MCF 10A (cell line): ENCODE results near the gene CDCA7L. TPM values are rescaled to one million over a fixed set of nuclear protein-coding genes. Genes with fewer than 3 reads are reported as not detected.

Experiments
- BruUV-seq: library from RNA; stranded (reverse); fragments of 400-500 nt; replicated peaks from 2 replicates; lab custom pipeline; 2021; lab: Mats Ljungman, UMichigan
- CTCF ChIA-PET: fragments of 300-600 bp; sonication (Branson Sonifier 250); formaldehyde crosslinking; extraction: SDS; loops from one replicate; lab custom pipeline; 2021; ENCODE audit warnings: antibody characterized with exemption, inconsistent platforms; lab: Yijun Ruan, JAX
- POLR2A ChIA-PET: fragments of 300-600, 350-650 bp; sonication (Branson Sonifier 250); formaldehyde crosslinking; extraction: SDS; loops from one replicate; lab custom pipeline; 2020; ENCODE audit warnings: antibody characterized with exemption, inconsistent platforms; lab: Yijun Ruan, JAX
- DNase-seq: peaks from one replicate; pipeline ENCODE4 v3.0.0-alpha.2; 2018; ENCODE audit not compliant: unreplicated experiment
- H3K27ac Mint-ChIP-seq: one replicate; pipeline ENCODE4 v1.8.0; 2022; ENCODE audit warnings: mild to moderate bottlenecking, low read depth, mixed read lengths; ENCODE audit not compliant: unreplicated experiment
- H3K27me3 Mint-ChIP-seq: one replicate; pipeline ENCODE4 v1.8.0; 2022; ENCODE audit warnings: mixed read lengths; ENCODE audit not compliant: insufficient read depth, unreplicated experiment
- H3K36me3 Mint-ChIP-seq: one replicate; pipeline ENCODE4 v1.8.0; 2022; ENCODE audit warnings: mild to moderate bottlenecking, moderate library complexity, mixed read lengths; ENCODE audit not compliant: insufficient read depth, unreplicated experiment
- H3K4me1 Mint-ChIP-seq: one replicate; pipeline ENCODE4 v1.8.0; 2022; ENCODE audit warnings: mixed read lengths; ENCODE audit not compliant: insufficient read depth, unreplicated experiment
- H3K4me3 Mint-ChIP-seq: one replicate; pipeline ENCODE4 v1.8.0; 2022; ENCODE audit warnings: mild to moderate bottlenecking, moderate library complexity, mixed read lengths; ENCODE audit not compliant: unreplicated experiment
- H3K9me3 Mint-ChIP-seq: one replicate; pipeline ENCODE4 v1.8.0; 2022; ENCODE audit warnings: mixed read lengths; ENCODE audit not compliant: unreplicated experiment
- intact Hi-C: fragments of 100-400 bp; cut with micrococcal nuclease; formaldehyde crosslinking; loops from 2 replicates; pipeline ENCODE4 v1.14.1; 2022
- total RNA-seq: library from RNA; stranded (reverse); gene quantifications from 2 replicates; pipeline ENCODE4 v1.2.3, GENCODE V29; 2022
- TF ChIP-seq, protein P1 (sequence below): fragments of 200-600 bp; IDR thresholded peaks from one replicate; pipeline ENCODE4 v1.8.0; 2022; ENCODE audit warnings: antibody characterized with exemption, mild to moderate bottlenecking; ENCODE audit not compliant: unreplicated experiment

The CDCA7L gene
- total RNA-seq, 1 experiment from 2014 or later: 43.6 TPM

GRCh38 chr7:21869785-21870402, 75.8 kb downstream of the CDCA7L start:
- TF ChIP-seq, protein P1, sequence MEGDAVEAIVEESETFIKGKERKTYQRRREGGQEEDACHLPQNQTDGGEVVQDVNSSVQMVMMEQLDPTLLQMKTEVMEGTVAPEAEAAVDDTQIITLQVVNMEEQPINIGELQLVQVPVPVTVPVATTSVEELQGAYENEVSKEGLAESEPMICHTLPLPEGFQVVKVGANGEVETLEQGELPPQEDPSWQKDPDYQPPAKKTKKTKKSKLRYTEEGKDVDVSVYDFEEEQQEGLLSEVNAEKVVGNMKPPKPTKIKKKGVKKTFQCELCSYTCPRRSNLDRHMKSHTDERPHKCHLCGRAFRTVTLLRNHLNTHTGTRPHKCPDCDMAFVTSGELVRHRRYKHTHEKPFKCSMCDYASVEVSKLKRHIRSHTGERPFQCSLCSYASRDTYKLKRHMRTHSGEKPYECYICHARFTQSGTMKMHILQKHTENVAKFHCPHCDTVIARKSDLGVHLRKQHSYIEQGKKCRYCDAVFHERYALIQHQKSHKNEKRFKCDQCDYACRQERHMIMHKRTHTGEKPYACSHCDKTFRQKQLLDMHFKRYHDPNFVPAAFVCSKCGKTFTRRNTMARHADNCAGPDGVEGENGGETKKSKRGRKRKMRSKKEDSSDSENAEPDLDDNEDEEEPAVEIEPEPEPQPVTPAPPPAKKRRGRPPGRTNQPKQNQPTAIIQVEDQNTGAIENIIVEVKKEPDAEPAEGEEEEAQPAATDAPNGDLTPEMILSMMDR: no peak
- Mint-ChIP-seq H3K36me3 (no peaks in the 10 kb centered on the region), H3K27me3 (no peaks in the 10 kb centered on the region), H3K27ac (no peak overlapping the region), H3K4me3 (no peak overlapping the region), H3K4me1 (no peaks in the 10 kb centered on the region), H3K9me3 (no peaks in the 10 kb centered on the region)
- CTCF ChIA-PET: interaction anchor here (0.7 to 0.8 kb wide), 2 partner anchors 124 to 620 kb away, joined by 3 to 4 read pairs; no protein-coding TSS in a partner anchor
- BruUV-seq: no TSS peak
- intact Hi-C loops: no loop called here
- no peak for DNase-seq
- POLR2A ChIA-PET: interaction anchor here (0.6 kb wide), 1 partner anchor 8 kb away, joined by 3 read pairs; no protein-coding TSS in a partner anchor

GRCh38 chr7:21868576-21868850, 77.2 kb downstream of the CDCA7L start:
- Mint-ChIP-seq H3K9me3 (no peaks in the 10 kb centered on the region), H3K36me3 (no peaks in the 10 kb centered on the region), H3K27me3 (no peaks in the 10 kb centered on the region), H3K4me3 (no peak overlapping the region), H3K27ac (no peak overlapping the region), H3K4me1 (no peaks in the 10 kb centered on the region)
- no peak for DNase-seq
- ChIA-PET CTCF (interaction anchor here (0.7 kb wide), 1 partner anchor 71 kb away, joined by 3 read pairs; no protein-coding TSS in a partner anchor), POLR2A (no interaction called here)
- TF ChIP-seq, protein P1: no peak
- intact Hi-C loops: no loop called here
- no TSS peak for BruUV-seq

- no peaks in the 10 kb centered on the region for H3K4me1 Mint-ChIP-seq
- ChIA-PET CTCF (interaction anchor here (0.7 kb wide), 1 partner anchor 70 kb away, joined by 3 read pairs; no protein-coding TSS in a partner anchor), POLR2A (no interaction called here)
- H3K4me3 Mint-ChIP-seq: no peak overlapping the region
- TF ChIP-seq, protein P1: no peak
- H3K27ac Mint-ChIP-seq: no peak overlapping the region
- no peak for DNase-seq
- intact Hi-C loops: no loop called here
- no peaks in the 10 kb centered on the region for H3K27me3 Mint-ChIP-seq
- no TSS peak for BruUV-seq
- no peaks in the 10 kb centered on the region for H3K36me3 Mint-ChIP-seq
- no peaks in the 10 kb centered on the region for H3K9me3 Mint-ChIP-seq
Observed at GRCh38 chr7:21867816-21868575, 77.7 kb downstream of the CDCA7L start.

DNA sequence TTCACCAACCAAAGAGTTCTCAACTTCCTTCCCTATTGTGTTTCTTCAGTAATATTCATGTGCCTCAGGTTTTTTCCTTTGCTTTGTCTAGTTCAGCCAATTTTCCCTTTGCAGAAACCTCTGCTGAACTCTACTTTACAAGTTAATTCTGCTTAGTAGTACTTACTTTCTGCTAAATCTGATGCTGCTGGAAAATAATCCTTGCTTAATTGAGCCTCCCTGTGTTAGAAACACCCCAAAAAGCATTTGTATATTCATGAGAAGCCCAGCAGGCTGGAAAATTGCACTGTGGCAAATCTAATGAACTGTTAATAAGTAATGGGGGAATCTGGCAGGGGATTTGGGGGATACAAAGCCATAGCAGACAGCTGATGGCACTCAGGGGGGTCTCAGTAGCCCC, 78.5 kb downstream of the CDCA7L start:
- BruUV-seq: no TSS peak
- Mint-ChIP-seq H3K36me3 (no peaks in the 10 kb centered on the region), H3K9me3 (no peaks in the 10 kb centered on the region), H3K4me1 (no peaks in the 10 kb centered on the region), H3K27me3 (no peaks in the 10 kb centered on the region), H3K27ac (no peak overlapping the region), H3K4me3 (no peak overlapping the region)
- ChIA-PET CTCF (no interaction called here), POLR2A (no interaction called here)
- no peak for DNase-seq
- TF ChIP-seq, protein P1: no peak
- intact Hi-C loops: no loop called here
